Fibroblast of the aortic adventitia (primary cell): Measurements from ENCODE around the gene KRTAP5-5. TPM values are rescaled to one million over a fixed set of nuclear protein-coding genes. Genes with fewer than 3 reads are reported as not detected.
"Not testable (repeated sequence)": the region's sequence is repeated elsewhere in the genome, so short reads cannot be mapped to it uniquely, and the experiment has no call there.

Experiments used
- DNase-seq: peaks from one replicate; pipeline ENCODE4 v3.0.0-alpha.2; 2010; ENCODE audit warnings: low read depth
- H3K4me3 ChIP-seq: 2 replicates; pipeline ENCODE4 v1.5.1; 2011; ENCODE audit warnings: low read depth, mild to moderate bottlenecking, control low read depth, low read length, moderate library complexity
- total RNA-seq: library from RNA; depleted of rRNA; stranded (reverse); fragments of >200 nt; gene quantifications from 2 replicates; pipeline ENCODE4 v1.2.3, GENCODE V29; 2012; ENCODE audit warnings: low replicate concordance
- TF ChIP-seq, protein P1 (sequence below): IDR thresholded peaks from 2 replicates; pipeline ENCODE4 v1.5.1; 2011; ENCODE audit warnings: mild to moderate bottlenecking, low read length, control low read depth, inconsistent platforms; ENCODE audit not compliant: insufficient read depth

The KRTAP5-5 gene
- total RNA-seq, 1 donor = not detected

DNA sequence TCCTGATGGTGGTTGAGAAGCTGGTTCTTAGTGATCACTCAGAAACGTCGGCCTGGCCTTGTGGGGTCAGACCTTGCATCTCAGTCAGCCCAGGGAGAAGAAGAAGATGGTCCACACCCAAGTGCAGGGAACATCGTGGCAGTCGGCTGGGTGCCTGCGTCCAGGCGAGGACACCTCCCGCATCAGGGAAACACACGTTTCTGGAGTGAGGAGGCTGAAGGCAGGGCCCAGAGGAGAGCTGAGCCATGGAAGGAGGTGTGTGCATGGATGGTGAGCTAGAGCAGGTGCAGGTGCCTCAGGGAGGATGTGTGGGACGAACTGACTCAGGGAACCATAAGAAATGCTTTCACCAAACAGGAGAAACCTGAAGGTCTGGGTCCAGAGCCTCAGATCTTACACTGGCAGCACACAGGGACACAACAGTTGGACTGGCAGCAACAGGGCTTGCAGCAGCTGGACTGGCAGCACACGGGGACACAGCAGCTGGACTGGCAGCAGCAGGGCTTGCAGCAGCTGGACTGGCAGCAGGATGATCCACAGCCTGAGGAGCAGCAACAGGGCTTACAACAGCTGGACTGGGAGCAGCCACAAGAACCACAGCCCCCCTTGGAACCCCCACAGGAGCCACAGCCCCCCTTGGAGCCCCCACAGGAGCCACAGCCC, 32.1 kb upstream of the KRTAP5-5 start:
- TF ChIP-seq, protein P1, sequence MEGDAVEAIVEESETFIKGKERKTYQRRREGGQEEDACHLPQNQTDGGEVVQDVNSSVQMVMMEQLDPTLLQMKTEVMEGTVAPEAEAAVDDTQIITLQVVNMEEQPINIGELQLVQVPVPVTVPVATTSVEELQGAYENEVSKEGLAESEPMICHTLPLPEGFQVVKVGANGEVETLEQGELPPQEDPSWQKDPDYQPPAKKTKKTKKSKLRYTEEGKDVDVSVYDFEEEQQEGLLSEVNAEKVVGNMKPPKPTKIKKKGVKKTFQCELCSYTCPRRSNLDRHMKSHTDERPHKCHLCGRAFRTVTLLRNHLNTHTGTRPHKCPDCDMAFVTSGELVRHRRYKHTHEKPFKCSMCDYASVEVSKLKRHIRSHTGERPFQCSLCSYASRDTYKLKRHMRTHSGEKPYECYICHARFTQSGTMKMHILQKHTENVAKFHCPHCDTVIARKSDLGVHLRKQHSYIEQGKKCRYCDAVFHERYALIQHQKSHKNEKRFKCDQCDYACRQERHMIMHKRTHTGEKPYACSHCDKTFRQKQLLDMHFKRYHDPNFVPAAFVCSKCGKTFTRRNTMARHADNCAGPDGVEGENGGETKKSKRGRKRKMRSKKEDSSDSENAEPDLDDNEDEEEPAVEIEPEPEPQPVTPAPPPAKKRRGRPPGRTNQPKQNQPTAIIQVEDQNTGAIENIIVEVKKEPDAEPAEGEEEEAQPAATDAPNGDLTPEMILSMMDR = no peak
- H3K4me3 ChIP-seq = no peak overlapping the region
- DNase-seq = no peak

DNA sequence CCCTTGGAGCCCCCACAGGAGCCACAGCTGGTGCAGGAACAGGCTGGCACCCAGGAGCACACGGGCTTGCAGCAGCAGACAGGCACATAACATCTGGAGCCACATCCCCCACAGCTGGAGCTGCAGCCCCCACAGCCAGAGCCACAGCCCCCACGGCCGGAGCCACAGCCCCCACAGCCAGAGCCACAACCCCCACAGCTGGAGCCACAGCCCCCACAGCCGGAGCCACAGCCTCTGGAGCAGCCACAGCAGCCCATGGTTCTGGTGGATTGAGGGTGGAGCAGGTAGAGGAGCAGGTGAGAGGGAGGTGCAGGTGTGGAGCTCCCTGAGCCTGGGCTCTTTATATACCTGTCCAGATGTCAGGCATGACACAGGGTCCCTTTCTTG, 31.6 kb upstream of the KRTAP5-5 start, which contains the start of gene KRTAP5-2:
Gene KRTAP5-2, minus strand, starts transcription at position 301 of the 387 bp plus-strand sequence. Its CDS starts 44 bp downstream, at position 257.
- H3K4me3 ChIP-seq = no peak within 1 kb of the TSS
- TF ChIP-seq, protein P1 = no peak
- DNase-seq = no peak

DNA sequence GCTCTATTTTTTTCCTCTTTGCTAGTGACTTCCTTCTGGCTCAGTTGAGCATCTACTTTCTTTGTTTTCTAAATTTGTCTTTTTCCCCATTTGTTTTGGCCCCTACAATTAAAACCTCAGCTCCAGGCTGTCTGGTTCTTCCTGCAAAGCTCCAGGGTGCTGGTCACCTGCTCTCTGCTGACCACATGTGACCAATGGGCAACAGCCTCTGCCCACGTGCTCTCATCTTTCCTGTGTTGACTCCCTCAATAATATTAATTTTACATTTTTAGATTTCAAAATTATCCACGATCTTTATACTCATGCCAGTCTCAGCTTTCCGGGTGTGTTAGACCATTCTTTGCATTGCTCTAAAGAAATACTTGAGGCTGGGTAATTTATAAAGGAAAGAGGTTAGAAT, 31.2 kb upstream of the KRTAP5-5 start:
- DNase-seq, H3K4me3 ChIP-seq: not testable (repeated sequence)

DNA sequence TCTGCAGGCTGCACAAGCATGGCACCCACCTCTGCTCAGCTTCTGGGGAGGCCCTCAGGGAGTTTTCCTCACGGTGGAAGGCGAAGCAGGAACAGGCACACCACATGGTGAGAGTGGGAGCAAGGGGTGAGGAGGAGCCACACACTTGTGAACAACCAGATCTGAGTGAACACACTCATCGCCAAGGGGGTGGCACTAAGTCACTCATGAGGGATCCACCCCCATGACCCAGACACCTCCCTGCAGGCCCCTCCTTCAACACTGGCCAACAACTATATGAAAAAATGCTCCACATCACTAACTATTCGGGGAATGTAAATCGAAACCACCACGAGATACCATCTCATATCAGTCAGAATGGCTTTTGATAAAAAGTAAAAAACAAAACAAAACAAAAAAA, 30.8 kb upstream of the KRTAP5-5 start:
- no peak overlapping the region for H3K4me3 ChIP-seq
- TF ChIP-seq, protein P1 = no peak
- no peak for DNase-seq

DNA sequence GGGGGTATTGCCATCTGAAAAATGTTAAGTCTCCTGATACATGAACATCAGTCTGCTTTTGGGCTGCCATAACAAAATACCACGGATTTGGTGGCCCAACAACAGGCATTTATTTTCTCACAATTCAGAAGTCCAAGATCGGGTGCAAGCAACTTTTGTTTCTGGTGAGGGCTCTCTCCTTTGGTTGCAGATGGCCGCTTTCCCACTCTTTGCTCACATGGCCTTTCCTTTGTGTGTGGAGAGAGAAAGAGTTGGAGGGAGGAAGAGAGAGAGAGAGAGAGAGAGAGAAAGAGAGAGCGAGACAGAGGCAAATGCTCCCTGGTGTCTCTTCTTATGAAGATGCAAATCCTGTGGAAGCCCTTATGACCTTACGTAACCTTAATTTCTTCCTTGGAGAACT, 28.9 kb upstream of the KRTAP5-5 start:
- no peak for DNase-seq
- TF ChIP-seq, protein P1 = no peak
- H3K4me3 ChIP-seq = no peak overlapping the region

DNA sequence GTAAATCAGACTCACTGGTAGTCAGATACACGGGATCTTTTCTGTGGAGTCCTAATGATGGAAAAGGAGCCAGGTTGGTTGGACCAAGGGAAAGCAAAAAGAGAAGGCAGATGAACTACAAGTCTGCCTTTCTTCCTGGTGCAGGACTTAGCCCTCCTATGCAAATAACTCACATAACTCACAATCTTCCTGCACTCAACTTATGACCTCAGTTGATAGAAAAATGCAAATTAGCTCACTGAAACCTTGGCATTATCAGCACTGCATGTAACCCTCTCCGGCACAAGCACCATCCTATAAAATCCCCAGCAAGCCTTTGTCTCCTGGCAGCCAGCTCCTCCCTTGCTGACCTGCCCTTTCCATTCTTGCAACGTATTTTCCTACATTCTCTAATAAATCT, 27.9 kb upstream of the KRTAP5-5 start:
- H3K4me3 ChIP-seq, DNase-seq: not testable (repeated sequence)

DNA sequence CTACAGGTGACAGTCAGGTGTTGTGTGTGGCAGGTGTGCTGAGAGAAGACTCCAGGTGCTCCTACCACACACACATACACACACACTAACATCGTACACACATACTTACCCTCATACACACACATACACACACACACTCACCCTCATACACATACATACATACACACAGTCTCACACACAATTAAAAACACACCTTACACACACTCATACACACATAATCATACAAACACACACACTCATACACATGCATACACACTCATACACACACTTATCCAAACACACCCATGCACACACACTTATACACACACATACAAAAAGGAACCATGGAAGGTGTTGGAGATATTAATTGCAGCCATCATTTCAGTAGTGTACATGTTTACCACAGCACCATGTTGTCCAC, 25.9 kb upstream of the KRTAP5-5 start:
- TF ChIP-seq, protein P1 = no peak
- no peak overlapping the region for H3K4me3 ChIP-seq
- no peak for DNase-seq

DNA sequence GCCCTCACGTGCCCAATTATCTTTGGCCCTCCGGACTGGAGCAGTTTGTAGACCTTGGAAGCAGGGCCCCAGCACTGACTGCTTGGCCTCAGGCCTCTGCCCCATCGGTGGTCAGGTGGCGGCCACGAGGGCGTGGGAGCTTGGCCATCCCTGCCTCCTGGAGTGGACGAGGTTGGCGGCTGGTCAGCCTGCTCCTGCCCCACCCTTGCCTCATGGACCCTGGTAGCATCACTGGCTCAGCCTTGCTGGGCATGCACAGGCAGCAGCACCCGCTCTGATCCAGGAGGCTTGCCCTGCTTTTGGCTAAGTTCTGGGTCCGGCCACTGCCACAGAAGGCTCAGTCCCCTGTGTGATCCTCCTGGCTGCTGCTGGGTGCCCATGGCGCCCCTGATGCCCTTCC, 25.4 kb upstream of the KRTAP5-5 start:
- TF ChIP-seq, protein P1 = no peak
- H3K4me3 ChIP-seq = no peak overlapping the region
- no peak for DNase-seq
